Skeletal muscle satellite cell (primary cell): Measurements from ENCODE around the gene TXNIP.
A peak's percentile ranks its signal among the peaks of the same experiment; 100 is the strongest.

Experiments
- H3K27me3 ChIP-seq: 2 replicates; pipeline ENCODE4 v1.7.0; 2013; ENCODE audit warnings: low read length; ENCODE audit not compliant: control insufficient read depth, insufficient read depth
- H3K36me3 ChIP-seq: 2 replicates; pipeline ENCODE4 v1.7.0; 2013; ENCODE audit warnings: mild to moderate bottlenecking, control low read depth, low read length; ENCODE audit not compliant: insufficient read depth
- H3K4me1 ChIP-seq: 2 replicates; pipeline ENCODE4 v1.7.0; 2013; ENCODE audit warnings: low read length; ENCODE audit not compliant: control insufficient read depth, insufficient read depth
- H3K4me2 ChIP-seq: 2 replicates; pipeline ENCODE4 v1.7.0; 2013; ENCODE audit warnings: mild to moderate bottlenecking, low read length
- H3K4me3 ChIP-seq: 2 replicates; pipeline ENCODE4 v1.7.0; 2013; ENCODE audit warnings: low read length
- H3K9ac ChIP-seq: 2 replicates; pipeline ENCODE4 v1.7.0; 2013; ENCODE audit warnings: mild to moderate bottlenecking, low read depth, low read length, moderate library complexity
- H3K9me3 ChIP-seq: replicated peaks from 2 replicates; pipeline ENCODE4 v1.7.0; 2013; ENCODE audit warnings: mild to moderate bottlenecking, control low read depth, low read length

TXNIP gene

DNA sequence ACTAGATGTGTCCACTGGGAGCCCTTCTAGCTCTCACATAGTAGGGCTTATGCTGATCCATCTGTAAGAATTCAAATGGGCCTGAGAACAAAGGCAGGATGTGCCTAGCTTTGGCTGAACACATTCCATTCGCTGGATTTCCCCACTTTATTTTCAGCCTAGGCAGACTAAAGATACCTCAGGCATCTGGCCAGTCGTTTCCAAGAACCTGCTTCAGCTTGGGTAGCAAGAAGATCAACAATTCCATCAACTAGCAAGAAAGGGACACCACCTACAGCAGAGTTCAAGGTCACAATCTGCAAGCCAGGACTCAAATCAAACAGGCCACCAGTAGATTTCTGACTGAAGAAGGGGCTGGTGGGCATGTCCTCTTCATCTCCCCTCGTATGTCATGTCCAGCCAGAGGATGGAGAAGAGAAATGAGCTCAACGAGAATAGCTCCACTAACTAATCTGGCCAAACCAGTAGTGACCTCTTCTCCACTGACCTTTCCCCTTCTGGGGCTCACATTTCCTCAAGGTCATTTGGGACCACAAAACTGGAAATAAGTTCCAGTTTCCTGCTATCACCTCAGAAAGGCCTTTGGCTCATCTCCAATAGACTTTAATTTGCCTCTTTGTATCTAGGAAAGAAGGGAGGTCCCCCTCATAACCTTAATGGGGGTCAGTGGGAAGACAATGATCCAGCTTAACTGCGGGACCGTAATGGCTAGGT is 14.2 kb downstream of the TXNIP start:
- H3K27me3 ChIP-seq: no peaks in the 10 kb centered on the region
- H3K9me3 ChIP-seq: no peaks in the 10 kb centered on the region
- no peak overlapping the region for H3K4me3 ChIP-seq
- peaks cover 3% of the 10 kb centered on the region for H3K36me3 ChIP-seq
- H3K9ac ChIP-seq: no peak overlapping the region
- no peak overlapping the region for H3K4me2 ChIP-seq
- peaks cover 69% of the 10 kb centered on the region for H3K4me1 ChIP-seq

- Histone ChIP-seq H3K4me3 (no peak overlapping the region), H3K9ac (peak overlapping the region; percentile 32), H3K4me1 (peaks cover 59% of the 10 kb centered on the region)
These were observed 15.9 kb downstream of the TXNIP start for GRCh38 chr1:145980457-145980994.

GRCh38 chr1:145979746-145980456 is 16.5 kb downstream of the TXNIP start:
- Histone ChIP-seq H3K4me2 (peak overlapping the region; percentile 41), H3K27me3 (no peaks in the 10 kb centered on the region), H3K9ac (peak overlapping the region; percentile 32), H3K4me3 (peak overlapping the region; percentile 10), H3K4me1 (peaks cover 52% of the 10 kb centered on the region), H3K9me3 (no peaks in the 10 kb centered on the region), H3K36me3 (peaks cover 3% of the 10 kb centered on the region)

More at GRCh38 chr1:145980457-145980994, 15.9 kb downstream of the TXNIP start:
- no peaks in the 10 kb centered on the region for H3K27me3 ChIP-seq
- peaks cover 3% of the 10 kb centered on the region for H3K36me3 ChIP-seq
- no peak overlapping the region for H3K4me2 ChIP-seq
- no peaks in the 10 kb centered on the region for H3K9me3 ChIP-seq

GRCh38 chr1:145978854-145979745 is 17.3 kb downstream of the TXNIP start:
- Histone ChIP-seq H3K27me3 (no peaks in the 10 kb centered on the region), H3K4me1 (peaks cover 46% of the 10 kb centered on the region), H3K9ac (peak overlapping the region; percentile 79), H3K36me3 (peaks cover 3% of the 10 kb centered on the region), H3K4me2 (peak overlapping the region; percentile 74), H3K4me3 (peak overlapping the region; percentile 29), H3K9me3 (no peaks in the 10 kb centered on the region)

DNA sequence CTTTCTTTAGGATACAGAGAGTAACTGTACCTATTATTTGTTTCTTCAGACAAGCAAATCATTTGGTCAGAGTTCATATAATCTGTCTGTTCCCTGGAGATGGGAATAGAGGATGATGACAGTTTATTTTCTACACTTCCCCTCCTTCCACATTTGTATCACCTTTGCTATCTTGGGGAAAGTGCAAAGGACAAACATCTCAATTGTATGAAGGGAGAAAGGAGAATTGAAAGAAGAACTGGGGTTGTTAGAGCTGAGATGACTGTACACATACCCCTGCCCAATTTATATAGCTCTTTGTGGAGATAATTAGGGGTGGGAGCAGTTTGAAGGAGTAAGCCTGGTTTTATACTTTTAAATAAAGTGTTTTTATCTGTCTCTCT is 17.9 kb downstream of the TXNIP start:
- H3K9ac ChIP-seq: peak overlapping the region; percentile 79

GRCh38 chr1:145977486-145978470 is 18.6 kb downstream of the TXNIP start:
- peaks cover 3% of the 10 kb centered on the region for H3K36me3 ChIP-seq

More for the DNA sequence above, 17.9 kb downstream of the TXNIP start:
- H3K4me2 ChIP-seq: peak overlapping the region; percentile 74
- peaks cover 39% of the 10 kb centered on the region for H3K4me1 ChIP-seq
- peak overlapping the region; percentile 29 for H3K4me3 ChIP-seq
- no peaks in the 10 kb centered on the region for H3K9me3 ChIP-seq
- peaks cover 3% of the 10 kb centered on the region for H3K36me3 ChIP-seq
- no peaks in the 10 kb centered on the region for H3K27me3 ChIP-seq

GRCh38 chr1:145977016-145977415 is 19.4 kb downstream of the TXNIP start:
- no peak overlapping the region for H3K4me2 ChIP-seq
- no peak overlapping the region for H3K9ac ChIP-seq
- H3K36me3 ChIP-seq: peaks cover 3% of the 10 kb centered on the region
- H3K4me3 ChIP-seq: no peak overlapping the region
- H3K4me1 ChIP-seq: peaks cover 30% of the 10 kb centered on the region
- H3K27me3 ChIP-seq: no peaks in the 10 kb centered on the region
- no peaks in the 10 kb centered on the region for H3K9me3 ChIP-seq

More at GRCh38 chr1:145977486-145978470, 18.6 kb downstream of the TXNIP start:
- Histone ChIP-seq H3K27me3 (no peaks in the 10 kb centered on the region), H3K9ac (peak overlapping the region; percentile 79), H3K9me3 (no peaks in the 10 kb centered on the region), H3K4me2 (peak overlapping the region; percentile 74), H3K4me1 (peaks cover 32% of the 10 kb centered on the region), H3K4me3 (no peak overlapping the region)

DNA sequence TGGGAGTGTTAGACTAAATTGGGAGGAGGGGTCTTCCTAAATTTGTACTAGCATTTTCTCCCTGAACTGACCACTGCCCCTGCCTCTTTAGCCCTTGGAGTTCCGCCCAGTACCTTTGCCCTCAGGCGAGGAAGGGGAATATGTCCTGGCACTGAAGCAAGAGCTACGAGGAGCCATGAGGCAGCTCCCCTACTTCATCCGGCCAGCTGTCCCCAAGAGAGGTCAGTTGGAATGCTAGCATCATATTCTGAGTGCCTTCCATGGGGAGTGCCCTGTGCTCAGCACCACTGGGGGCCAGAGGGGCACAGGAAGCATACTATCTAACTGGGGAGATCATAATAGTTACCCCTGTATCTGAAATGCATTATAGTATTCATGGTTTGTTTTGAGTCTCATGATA is 21.2 kb downstream of the TXNIP start:
- H3K4me2 ChIP-seq: no peak overlapping the region
- no peak overlapping the region for H3K4me3 ChIP-seq
- peaks cover 27% of the 10 kb centered on the region for H3K4me1 ChIP-seq
- H3K9me3 ChIP-seq: no peaks in the 10 kb centered on the region
- H3K9ac ChIP-seq: no peak overlapping the region
- H3K36me3 ChIP-seq: peaks cover 3% of the 10 kb centered on the region
- no peaks in the 10 kb centered on the region for H3K27me3 ChIP-seq

- no peaks in the 10 kb centered on the region for H3K27me3 ChIP-seq
- H3K4me2 ChIP-seq: no peak overlapping the region
- no peak overlapping the region for H3K4me3 ChIP-seq
- H3K4me1 ChIP-seq: peaks cover 22% of the 10 kb centered on the region
- H3K36me3 ChIP-seq: peaks cover 3% of the 10 kb centered on the region
- no peak overlapping the region for H3K9ac ChIP-seq
- no peaks in the 10 kb centered on the region for H3K9me3 ChIP-seq
These were observed 21.7 kb downstream of the TXNIP start for GRCh38 chr1:145974721-145975120.

GRCh38 chr1:145972580-145972979 is 23.8 kb downstream of the TXNIP start:
- H3K36me3 ChIP-seq: no peaks in the 10 kb centered on the region
- H3K4me3 ChIP-seq: no peak overlapping the region
- no peaks in the 10 kb centered on the region for H3K9me3 ChIP-seq
- no peaks in the 10 kb centered on the region for H3K27me3 ChIP-seq
- H3K9ac ChIP-seq: no peak overlapping the region
- H3K4me2 ChIP-seq: no peak overlapping the region
- peaks cover 3% of the 10 kb centered on the region for H3K4me1 ChIP-seq
